GM12891 (cell line): Measurements from ENCODE around the gene ADAMTS10.

Experiments used
- PAX5 ChIP-seq: IDR thresholded peaks from 2 replicates; pipeline ENCODE4 v1.6.1; 2011; ENCODE audit warnings: low read length, moderate library complexity, mild to moderate bottlenecking; ENCODE audit not compliant: insufficient read depth, severe bottlenecking
- POLR2A ChIP-seq: IDR thresholded peaks from 2 replicates; pipeline ENCODE4 v1.6.1; 2011; ENCODE audit warnings: low read depth, low read length, control low read depth
- POLR2AphosphoS5 ChIP-seq: IDR thresholded peaks from 2 replicates; pipeline ENCODE4 v1.6.1; 2011; ENCODE audit warnings: low read depth, low read length, control low read depth
- POU2F2 ChIP-seq: IDR thresholded peaks from 2 replicates; pipeline ENCODE4 v1.6.1; 2011; ENCODE audit warnings: low read depth, mild to moderate bottlenecking, control low read depth, low read length, moderate library complexity
- SPI1 ChIP-seq: IDR thresholded peaks from 2 replicates; pipeline ENCODE4 v1.6.1; 2011; ENCODE audit warnings: low read depth, low read length, control low read depth
- TAF1 ChIP-seq: IDR thresholded peaks from 2 replicates; pipeline ENCODE4 v1.6.1; 2011; ENCODE audit warnings: low read depth, low read length, control low read depth

DNA sequence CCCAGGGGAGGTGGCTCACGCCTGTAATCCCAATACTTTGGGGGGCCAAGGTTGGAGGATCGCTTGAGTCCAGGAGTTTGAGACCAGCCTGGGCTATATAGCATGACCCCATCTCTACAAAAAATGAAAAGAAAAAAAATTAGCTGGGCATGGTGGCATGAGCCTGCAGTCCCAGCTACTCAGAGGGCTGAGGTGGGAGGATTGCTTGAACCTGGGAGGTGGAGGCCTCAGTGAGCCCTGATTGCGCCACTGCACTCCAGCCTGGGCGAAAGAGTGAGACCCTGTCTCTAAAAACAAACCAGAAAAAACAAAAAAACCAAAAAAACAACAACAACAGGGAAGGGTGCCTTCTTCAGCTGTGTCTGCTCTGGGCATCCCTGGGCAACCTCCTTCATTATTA, 32.8 kb downstream of the ADAMTS10 start:
- TF ChIP-seq POLR2A, result no peak
- no peak for TF ChIP-seq TAF1
- TF ChIP-seq POLR2AphosphoS5, result no peak
- TF ChIP-seq POU2F2, result no peak
- no peak for TF ChIP-seq PAX5
- no peak for TF ChIP-seq SPI1
